GM21423 (cell line): Measurements from ENCODE around the gene METTL17.
"Not testable (repeated sequence)": the region's sequence is repeated elsewhere in the genome, so short reads cannot be mapped to it uniquely, and the experiment has no call there.

Experiments used
- ATAC-seq: cut with Tn5 transposase; IDR thresholded peaks from one replicate; pipeline ENCODE4 v1.9.1; 2021; ENCODE audit warnings: mild to moderate bottlenecking, moderate library complexity; ENCODE audit not compliant: unreplicated experiment

The METTL17 gene

DNA sequence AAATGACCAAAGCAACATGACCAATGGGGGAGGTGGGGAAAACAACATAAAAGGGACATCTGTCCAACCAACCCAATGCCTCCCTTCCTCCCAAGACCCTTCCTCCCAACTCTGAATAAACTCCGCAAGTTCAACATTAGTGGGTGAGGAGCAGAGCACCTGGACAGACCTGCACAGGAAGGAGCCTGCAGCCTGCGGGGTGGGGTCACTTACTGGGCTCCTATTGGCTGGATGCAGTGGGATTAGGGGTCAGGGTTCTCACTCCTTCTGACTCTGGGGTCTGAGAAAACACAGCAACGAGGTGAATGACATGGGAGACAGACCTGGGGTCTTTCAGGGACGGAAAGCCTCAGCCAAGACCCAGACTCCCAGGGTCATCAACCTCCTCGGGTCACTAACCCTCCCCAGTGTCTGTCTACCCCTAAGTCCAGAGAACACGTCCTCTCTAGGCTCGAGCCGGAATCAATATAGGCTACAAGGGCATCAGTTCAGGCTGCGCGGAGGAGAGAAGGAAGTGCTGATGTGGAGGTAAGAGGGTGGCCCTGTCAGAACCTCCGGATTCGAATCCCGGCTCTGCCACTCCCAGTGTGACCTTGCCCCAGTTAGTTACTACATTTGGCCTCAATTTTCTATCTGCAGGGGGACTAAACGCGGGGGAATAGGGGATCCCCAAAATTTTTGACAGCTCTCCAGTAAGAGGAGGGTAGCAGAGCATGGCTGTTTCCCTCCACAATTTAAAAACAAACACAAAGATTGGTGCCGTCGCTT, 34.2 kb downstream of the METTL17 start:
- ATAC-seq: no peak

- no peak for ATAC-seq
Observed at GRCh38 chr14:21024585-21025370, 35.0 kb downstream of the METTL17 start, which contains the start of gene NDRG2. Gene NDRG2 (minus strand): TSS chr14:21025061. CDS start chr14:21023315, 1,746 bp downstream.

DNA sequence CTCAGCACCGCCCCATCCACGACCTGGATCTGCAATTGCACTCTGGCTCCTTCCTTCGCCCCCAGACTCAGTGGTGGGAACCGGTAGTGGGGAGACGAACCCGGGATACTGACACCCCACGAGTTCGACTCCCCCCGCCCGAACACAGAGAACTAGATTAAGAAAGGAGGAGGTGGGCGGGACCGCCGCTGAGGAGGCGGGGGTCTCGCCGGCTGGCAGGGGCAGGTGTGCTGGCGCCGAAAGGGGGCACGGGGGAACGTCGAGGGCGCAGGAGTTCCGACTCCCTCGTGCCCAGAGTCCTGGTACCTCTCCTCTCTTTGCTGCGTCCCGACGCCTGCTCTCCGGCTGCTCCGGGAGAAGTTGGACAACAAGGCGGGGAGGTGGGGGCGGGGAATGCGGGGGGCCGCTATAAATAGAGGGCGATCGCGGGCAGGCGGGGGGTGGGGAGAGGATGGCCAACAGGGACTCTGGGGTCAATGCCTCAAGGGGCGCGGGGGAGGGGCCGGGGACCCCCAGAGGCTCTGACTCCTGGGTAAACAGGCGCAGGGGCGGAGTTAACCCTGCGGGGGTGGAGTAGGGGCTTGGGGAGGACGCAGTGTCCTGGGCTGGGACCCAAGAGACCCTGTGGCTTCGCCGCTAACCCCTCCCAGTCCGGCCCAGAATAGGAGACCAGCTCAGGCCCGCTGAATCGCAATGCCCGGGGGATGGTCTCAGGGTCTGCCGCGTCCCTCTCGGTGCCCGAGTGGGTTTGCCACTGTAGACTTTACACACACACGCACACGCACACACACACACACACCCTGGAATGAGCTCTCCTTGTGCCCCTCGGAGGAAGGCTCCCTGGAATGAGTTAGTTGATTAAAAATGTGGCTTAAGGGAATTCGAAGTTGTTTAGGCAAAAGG, 35.8 kb downstream of the METTL17 start:
- no peak for ATAC-seq

GRCh38 chr14:21026274-21026987, 36.7 kb downstream of the METTL17 start:
- no peak for ATAC-seq

- ATAC-seq: no peak
Observed at GRCh38 chr14:21026988-21027315, 37.2 kb downstream of the METTL17 start.

DNA sequence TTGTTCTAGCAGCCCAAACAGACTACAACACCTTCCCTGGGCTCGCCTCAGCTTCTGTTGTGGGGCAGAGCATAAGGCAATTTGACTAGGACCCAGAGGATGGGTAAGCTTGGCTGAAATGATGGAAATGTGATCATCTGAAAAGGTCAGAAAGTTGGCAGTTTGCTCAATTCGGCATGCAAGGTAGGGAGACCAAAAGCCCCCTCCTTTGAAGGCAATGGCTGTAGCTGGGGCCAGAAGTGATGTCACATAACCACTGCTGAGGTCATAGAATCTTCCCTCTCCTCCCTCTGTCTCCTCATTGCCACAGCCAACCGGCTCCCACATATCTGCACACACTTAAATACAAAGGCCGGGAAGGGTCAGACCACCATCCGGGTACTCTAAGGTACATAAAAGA, 40.1 kb downstream of the METTL17 start, which contains the start of gene TPPP2:
Gene TPPP2, plus strand, starts transcription at position 301 of the 400 bp plus-strand sequence. CDS start 365 bp downstream, outside the sequence.
- no peak for ATAC-seq

- ATAC-seq: no peak
Observed at GRCh38 chr14:21030531-21030930, 40.8 kb downstream of the METTL17 start.

- no peak for ATAC-seq
Observed at GRCh38 chr14:21032326-21033132, 42.7 kb downstream of the METTL17 start.

DNA sequence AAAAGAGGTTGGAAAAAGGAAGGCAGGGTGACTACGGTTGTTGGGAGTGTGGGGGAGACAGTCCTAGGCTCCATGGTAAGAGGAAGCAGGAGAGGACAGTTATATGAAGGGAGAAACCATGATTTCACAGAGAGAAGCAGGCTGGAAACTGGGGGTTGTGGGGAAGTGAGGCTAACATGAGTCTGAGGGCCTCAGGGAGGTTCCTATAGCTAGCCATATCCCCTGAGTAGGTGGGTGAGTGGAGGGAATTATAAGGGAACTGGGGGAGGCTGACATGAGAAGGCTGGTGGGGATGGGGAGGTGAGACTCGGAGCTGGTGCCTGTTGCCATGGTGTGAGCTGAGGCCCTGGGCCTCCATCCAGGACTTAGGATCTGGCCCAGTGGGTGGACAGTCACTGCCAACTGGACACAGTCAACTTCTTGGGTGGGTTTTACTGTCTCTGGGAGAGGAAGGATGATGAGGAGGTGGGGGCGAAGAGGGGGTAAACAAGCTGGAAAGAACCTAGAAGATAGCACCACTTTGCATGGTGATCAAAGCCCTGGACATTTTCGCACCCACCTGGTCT, 43.4 kb downstream of the METTL17 start:
- no peak for ATAC-seq

DNA sequence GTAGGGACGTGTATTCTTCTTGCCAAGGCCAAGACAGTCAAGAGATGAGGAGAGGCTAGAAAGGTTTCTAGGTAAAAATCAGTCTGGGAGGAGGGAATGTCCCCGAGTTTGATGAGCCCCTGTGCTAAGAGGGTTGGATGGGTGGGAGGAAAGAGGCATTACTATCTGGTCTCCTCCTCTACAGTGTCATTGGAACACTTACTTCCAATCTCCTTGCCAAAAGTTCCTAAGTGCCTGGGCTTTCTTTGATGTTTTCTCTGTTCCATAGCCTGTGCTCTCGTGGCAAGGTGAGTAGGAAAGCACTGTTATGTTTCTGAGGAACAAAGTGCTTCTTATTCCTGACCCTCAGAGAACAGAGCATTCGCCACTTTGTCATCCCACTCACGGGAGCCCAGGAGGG, 44.9 kb downstream of the METTL17 start, which contains the start of gene RNASE13:
Gene RNASE13, minus strand, starts transcription at position 101 of the 400 bp plus-strand sequence. CDS start 519 bp downstream, outside the sequence.
- ATAC-seq: no peak

- ATAC-seq: no peak
Observed at GRCh38 chr14:21036751-21037150, 47.0 kb downstream of the METTL17 start.

DNA sequence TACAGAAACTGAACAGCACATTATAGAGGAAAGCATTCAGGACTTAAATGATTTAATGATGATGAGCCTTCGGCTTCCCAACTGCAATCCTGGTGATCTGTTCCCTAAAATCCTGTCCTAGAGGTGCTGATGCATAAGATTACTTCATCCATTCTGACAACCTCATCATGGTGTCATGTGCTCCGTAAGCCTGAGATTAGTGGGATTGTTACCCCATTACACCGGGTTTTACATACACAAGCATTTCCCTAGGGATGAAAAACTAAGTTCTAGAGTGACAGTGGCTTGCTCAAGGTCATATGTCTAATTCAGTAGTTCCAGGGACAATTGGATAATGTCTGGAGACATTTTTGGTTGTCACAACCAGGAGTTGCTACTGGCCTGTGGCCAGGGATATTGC, 47.4 kb downstream of the METTL17 start:
- no peak for ATAC-seq

DNA sequence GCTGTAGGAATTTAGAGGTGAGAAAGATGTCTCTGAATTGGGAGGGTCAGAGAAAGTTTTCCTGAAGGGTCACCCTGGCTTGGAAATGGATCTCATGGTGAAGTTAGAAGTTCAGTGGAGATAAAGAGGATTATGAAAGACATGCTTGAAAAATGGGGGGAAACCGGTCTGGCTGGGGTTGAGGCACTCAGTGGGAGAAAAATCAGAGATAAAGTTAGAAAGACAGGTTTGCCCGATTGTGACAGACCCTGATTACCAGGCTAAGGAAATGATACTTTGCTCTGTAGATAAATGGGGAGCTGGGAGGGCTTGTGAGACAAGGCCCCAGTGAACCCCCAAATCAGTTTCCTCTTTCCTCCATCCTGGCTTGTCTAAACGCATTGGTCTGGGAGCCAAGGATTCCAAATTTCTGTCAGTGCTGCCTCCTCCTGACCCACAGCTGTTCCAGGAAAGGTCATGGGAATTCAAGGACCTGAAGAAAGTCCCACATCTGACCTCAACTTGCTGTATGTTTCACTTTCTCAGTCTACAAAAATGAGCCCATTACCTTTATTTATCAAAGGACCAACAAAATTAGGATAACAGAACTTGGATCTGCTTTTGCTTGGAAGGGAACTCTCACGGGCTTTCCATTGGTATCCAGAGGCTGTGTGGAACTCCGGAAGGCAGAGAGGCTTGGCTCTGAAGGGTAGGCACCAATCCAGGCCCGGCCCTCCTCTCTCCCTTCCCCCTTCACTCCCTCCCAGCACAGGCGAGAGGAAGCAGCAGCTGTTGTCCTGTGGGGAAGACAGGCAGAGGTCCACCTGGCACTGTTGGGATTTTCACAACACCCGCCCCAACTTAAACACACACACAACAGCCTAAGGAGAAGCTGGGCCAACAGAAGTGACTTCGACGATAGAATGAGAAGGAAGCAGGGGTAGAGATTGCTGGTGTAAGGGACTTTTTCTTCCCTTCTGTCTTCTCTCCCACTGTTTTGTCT, 49.0 kb downstream of the METTL17 start:
- ATAC-seq: no peak

DNA sequence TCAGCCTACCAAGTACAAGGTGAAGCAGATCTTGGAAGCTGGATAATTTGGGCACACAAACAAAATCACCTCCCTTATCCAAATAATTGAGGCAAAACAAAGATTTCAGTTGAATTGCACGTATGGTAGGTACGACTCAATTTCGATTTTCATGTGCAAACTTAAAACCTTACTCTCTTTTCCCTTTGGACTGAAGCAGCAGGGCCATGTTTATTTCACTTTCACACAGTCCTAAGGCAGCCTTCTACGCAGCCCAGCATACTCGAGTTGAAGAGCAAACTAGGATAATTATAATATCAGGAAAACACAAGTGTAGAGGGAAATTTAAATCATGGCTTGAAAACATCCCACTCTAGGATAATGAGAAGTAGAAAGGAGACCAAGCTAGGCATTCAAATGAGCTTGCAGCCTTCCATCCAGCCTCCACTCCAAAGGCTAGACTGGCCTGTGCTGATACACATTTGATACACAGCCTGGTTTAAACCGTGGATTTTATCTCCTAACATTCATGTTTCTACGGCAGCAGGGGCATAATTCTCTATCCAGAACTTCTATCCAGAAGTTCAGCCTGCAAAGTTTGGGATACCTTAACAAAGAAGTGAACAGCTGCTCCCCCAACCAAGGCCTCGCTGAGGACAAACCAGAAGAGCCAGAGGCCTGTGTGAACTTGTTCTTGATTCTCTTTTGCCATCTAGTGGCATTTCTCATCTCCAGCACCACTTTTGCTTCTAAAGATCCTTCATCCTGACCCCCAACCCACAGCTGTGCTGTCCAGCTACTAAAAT, 50.0 kb downstream of the METTL17 start:
- ATAC-seq: no peak

- no peak for ATAC-seq
Observed at GRCh38 chr14:21040370-21040925, 50.7 kb downstream of the METTL17 start.

DNA sequence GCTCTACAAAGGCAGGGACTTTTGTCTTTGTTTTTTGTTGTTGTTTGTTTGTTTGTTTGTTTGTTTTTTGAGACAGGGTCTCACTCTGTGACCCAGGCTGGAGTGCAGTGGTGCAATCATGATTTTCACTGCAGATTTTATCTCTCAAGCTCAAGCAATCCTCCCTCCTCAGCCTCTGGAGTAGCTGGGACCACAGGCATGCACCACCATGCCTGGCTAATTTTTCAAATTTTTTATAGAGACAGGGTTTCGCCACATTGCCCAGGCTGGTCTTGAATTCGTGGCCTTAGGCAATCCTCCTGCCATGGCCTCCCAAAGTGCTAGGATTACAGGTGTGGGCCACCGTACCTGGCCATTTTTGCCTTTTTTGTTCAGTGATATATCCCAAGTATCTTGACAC, 51.2 kb downstream of the METTL17 start:
- not testable (repeated sequence) for ATAC-seq
